Activated T-helper 9 cell treated with anti-CD3 and anti-CD28 coated beads, Interleukin-2, amount 50 U/mL, for 16 hours (primary cell): ENCODE measurements around the gene ASS1.

ENCODE experiments used
- DNase-seq: peaks from one replicate; pipeline ENCODE4 v3.0.0-alpha.2; 2020; ENCODE audit warnings: low read depth

Gene ASS1

DNA sequence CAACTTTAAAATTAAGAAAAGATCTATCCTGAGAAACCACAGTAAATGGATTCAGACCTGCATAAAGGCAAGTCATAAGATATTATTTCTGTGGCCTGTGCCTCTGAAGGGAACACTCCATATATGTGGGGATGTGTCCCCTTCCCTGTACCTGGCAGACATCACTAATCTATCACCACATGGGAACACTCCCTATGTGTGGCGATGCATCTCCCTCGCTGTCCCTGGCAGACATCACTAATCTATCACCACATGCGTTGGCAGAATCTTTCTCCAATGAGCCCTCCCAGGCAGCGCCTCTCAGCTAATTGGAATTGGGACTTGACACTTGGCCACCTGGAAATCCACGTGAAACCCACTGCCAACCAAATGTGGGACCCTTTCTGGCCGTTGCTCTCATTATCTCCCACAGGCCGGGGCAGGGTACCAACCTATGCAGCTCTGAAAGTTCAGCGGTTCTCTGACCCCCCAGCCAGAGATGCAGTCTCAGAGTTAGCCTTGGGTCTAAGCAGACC is 25.2 kb upstream of the ASS1 start:
- DNase-seq, result no peak

DNA sequence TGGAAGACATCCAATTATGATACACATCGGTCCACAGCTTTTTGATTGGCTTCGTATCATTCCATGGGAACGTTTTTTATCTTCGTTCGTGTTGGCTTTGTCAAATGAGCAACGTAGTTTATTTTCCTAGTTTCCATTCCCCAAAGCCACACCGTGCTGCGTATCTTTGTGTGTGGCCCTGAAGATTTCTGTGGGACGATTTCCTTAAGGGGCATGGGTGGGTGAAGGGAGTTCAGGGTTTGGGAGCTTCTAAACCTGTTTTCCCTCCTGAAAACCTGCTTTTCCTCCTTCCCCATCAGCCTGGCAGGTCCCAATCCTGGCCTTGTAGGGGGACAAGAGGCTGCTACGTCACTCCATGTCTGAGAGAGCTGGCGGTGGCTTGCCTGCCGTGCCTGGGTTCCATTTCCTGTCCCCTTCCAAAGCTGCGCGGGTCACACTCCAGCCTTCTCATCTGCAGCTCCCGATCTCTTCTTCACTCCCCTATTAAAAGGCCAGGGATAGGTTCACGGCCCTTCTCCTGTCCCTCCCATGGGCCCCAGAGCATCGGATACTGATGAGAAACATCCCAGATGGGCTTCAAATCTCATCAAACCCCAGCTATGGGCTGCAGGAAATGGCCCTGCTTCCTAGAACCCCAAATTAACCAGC is 23.5 kb upstream of the ASS1 start:
- DNase-seq, result no peak

- DNase-seq, result no peak
Measured at GRCh38 chr9:130421802-130422276, 22.9 kb upstream of the ASS1 start.

DNA sequence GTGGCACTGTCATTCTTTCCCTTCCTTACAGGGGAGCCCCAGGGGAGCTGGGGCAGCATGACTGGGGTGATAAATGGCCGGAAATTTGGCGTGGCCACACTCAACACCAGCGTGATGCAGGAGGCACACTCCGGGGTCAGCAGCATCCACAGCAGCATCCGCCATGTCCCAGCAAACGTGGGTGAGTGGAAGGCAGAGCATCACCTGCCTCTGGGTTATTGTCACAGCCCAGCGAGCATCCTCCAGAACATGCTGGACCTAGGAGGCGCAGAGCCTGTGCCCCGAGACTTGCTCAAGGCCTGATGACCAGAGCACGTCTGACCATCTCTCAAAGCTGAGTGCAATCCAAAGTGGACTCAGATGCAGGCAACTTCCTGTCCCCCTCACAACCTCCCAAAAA is 22.2 kb upstream of the ASS1 start:
- no peak for DNase-seq

- DNase-seq, result no peak
Measured at GRCh38 chr9:130423272-130423671, 21.5 kb upstream of the ASS1 start.

- DNase-seq, result no peak
Measured at GRCh38 chr9:130424595-130425454, 19.9 kb upstream of the ASS1 start.

DNA sequence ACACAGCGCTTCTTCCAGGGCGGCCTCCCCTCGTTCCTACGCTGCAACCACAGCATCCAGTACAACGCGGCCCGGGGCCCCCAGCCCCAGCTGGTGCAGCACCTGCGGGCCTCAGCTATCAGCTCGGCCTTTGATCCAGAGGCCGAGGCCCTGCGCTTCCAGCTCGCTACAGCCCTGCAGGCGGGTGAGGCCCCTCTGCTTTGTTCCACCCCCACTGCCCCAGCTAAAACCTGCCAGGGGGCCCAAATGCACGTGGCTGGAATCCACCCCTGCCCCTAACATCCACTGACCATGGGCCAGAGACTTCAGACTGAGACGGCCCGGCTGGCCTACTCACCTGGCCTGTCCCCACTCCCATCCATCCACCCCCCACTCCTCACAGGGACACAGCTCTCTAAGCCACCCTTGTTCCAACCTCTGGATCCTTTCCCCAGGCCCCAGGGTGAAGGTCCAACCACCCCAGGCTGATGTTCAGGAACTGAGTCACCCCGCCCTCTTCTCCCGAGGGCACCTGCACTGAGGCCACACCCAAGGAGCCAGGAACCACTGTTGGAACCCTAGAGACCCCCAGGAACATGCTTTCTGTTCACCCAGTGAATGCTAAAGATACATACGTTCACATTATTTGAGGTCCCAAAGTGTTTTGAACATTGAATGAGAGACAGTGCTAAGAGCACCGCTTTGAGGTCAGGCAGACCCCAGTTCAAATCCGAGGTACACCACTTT is 18.9 kb upstream of the ASS1 start:
- no peak for DNase-seq

DNA sequence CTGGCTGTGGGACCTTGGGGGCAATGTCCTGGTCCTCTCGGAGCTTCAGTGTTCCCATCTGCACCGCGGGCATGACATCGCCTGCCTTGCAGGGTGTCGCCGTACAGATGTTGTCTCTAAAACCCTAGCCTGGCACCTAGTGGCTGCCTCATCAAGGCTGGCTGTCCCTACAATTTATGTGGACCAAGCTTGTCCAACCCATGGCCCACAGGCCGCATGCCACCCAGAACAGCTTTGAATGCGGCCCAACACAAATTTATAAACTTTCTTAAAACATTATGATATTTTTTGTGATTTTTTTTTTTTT is 18.3 kb upstream of the ASS1 start:
- no peak for DNase-seq

DNA sequence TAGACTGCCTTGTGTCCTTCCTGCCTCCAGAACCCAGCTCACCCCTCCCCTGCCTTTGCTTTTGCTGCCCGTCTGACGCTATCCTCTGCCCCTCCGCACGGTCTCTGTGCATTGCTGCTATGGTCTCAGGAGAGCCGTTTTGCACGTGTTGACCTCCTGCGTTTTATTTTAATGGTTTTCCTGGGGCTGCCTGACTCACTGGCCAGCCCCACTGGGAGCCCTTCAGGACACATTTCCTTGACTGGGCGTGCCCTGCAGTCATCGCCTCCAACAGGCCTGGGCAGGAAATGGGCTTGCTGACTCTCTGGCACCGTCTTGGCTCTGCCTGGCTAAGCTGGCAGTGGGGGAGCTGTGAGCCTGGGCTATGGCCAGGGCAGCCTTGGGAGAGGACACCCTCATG is 17.9 kb upstream of the ASS1 start:
- DNase-seq, result no peak

DNA sequence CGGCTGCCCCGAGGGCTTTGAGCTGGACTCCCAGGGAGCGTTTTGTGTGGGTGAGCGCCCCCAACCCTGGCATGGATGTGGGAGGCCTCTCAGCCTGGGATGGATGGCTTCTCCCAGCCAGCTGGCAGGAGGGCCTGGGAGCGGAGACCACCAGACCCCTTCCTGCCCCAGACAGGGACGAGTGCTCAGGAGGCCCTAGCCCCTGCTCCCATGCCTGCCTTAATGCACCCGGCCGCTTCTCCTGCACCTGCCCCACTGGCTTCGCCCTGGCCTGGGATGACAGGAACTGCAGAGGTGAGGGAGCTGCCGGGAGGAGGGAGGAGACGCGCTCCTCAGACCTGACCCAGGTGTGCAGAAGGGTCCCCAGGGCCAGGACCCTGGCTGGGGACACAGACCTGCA is 17.4 kb upstream of the ASS1 start:
- DNase-seq, result no peak

DNA sequence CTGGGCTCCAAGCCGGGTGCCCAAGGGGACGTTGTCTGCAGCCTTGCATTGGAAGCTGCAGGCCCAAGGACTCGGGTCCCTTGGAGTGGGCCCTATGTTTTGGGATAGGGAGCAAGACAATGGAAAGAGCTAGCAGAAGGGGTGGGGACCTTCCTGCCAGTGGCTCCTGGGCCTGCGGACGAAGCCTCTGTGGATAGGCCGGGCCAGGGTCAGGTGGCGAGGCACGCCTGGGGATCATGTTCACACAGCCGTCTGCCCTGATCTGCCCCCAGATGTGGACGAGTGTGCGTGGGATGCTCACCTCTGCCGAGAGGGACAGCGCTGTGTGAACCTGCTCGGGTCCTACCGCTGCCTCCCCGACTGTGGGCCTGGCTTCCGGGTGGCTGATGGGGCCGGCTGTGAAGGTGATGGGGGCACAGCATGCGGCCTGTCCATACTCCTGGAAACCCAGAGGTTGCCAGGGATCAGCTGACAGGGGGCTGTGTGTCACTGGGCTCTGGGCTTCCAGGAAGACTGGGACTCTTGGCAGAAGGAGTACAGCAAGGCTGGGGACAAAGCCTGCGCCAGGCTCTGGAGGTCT is 16.6 kb upstream of the ASS1 start:
- no peak for DNase-seq

- DNase-seq, result no peak
Measured at GRCh38 chr9:130429381-130429780, 15.4 kb upstream of the ASS1 start.

GRCh38 chr9:130429831-130430230 is 14.9 kb upstream of the ASS1 start:
- DNase-seq, result no peak

DNA sequence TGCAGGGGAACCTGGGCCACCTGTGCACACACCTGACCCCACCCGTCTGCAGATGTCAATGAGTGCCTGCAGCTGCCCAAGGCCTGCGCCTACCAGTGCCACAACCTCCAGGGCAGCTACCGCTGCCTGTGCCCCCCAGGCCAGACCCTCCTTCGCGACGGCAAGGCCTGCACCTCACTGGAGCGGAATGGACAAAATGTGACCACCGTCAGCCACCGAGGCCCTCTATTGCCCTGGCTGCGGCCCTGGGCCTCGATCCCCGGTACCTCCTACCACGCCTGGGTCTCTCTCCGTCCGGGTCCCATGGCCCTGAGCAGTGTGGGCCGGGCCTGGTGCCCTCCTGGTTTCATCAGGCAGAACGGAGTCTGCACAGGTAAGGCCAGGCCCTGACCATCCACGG is 14.5 kb upstream of the ASS1 start:
- DNase-seq, result no peak

GRCh38 chr9:130430734-130431535 is 13.8 kb upstream of the ASS1 start:
- DNase-seq, result no peak

DNA sequence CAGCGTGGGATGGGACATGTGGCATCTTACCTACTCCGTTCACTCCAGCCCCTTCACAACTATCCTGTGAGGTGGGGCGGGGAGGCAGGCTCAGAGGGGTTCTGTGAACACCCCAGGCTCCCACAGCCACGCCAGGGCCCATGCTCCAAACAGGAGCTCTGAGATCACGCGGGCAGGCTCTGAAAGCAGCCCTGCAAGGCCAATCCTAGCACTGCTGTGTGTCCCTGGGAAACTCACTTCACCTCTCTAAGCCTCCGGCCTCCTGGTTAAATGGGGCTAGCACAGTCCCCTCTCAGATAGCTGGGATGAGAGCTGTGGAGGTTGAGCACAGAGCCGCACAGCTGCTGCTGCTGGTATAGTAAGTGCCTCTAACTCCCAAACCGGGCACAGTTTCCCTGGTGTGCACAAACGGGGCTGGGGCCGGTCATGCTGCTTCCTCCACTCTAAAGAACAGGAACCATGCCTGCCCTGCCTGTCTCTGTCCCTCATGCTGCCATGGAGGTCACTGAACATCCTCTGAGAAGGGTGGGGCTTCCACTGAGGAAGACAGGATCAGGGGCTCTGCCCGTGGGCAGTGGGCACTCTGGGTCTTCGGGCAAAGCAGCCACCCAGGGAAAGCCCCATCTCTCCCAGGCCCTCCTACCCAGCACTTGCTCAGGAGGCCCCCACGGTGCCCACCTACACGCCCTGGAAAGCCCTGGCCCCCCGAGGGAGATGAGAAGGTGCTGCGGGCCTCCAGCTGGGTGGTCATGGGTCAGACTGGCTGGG is 13.0 kb upstream of the ASS1 start:
- DNase-seq, result no peak

GRCh38 chr9:130432362-130432761 is 12.4 kb upstream of the ASS1 start:
- no peak for DNase-seq

GRCh38 chr9:130432796-130433167 is 12.0 kb upstream of the ASS1 start:
- no peak for DNase-seq

DNA sequence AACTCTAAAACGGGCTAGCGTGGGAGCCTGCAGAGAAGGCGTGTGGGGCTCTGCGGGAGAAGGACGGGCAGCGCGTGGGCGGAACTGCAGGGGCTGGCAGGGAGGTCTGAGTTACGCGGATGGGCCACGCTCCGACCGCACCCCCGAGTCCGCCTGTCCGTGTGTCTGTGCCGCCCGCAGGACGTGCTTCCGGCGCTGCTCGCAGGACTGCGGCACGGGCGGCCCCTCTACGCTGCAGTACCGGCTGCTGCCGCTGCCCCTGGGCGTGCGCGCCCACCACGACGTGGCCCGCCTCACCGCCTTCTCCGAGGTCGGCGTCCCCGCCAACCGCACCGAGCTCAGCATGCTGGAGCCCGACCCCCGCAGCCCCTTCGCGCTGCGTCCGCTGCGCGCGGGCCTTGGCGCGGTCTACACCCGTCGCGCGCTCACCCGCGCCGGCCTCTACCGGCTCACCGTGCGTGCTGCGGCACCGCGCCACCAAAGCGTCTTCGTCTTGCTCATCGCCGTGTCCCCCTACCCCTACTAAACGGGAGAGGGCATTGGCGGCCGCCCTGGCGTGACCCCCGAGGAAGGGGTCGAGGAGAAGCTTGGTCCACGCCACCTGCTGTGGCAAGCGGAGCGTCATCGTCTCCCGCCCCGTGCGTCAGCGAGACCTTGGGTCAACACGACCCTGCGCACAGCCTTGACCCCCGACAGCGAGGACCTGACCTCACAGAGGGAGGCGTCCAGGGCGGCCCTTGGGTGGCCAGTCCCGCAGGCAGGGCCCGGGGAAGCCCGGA is 11.4 kb upstream of the ASS1 start:
- DNase-seq, result no peak

- DNase-seq, result no peak
Measured at GRCh38 chr9:130433947-130434262, 10.9 kb upstream of the ASS1 start.
